Umbilical cord (tissue), 2 donors: Measurements from ENCODE around the gene TMPRSS6. TPM values are rescaled to one million over a fixed set of nuclear protein-coding genes. Genes with fewer than 3 reads are reported as not detected.
A peak's percentile ranks its signal among the peaks of the same experiment; 100 is the strongest.

Experiments used
- DNase-seq: peaks from one replicate; pipeline ENCODE4 v3.0.0-alpha.2; 2015; ENCODE audit warnings: low spot score
- total RNA-seq: library from RNA; depleted of rRNA; stranded (reverse); fragments of >200 nt; gene quantifications from one replicate; pipeline ENCODE4 v1.2.3, GENCODE V29; 2014; ENCODE audit warnings: low replicate concordance; ENCODE audit not compliant: insufficient read depth

Gene TMPRSS6
- total RNA-seq, 1 donor from 2014 or later = not detected

DNA sequence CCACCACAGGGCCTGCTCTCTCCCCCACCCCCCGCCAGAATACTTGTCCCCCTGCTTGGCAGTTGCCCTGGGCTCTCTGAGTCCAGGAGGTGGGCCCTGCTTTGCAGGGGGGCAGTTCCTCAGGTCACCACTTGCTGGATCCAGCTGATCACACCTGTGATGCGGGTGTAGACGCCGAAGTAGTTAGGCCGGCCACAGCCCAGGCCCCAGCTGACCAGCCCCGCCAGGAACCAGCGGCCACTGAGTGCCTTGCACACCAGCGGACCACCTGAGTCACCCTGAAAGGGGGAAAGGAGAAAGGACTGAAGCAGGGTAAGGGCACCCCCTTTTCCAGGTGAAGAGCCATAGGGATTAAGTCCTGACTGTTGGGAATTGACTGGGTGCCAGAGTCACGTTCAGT is 43.6 kb downstream of the TMPRSS6 start:
- no peak for DNase-seq

- no peak for DNase-seq
Observed at GRCh38 chr22:37065180-37065579, 44.3 kb downstream of the TMPRSS6 start.

DNA sequence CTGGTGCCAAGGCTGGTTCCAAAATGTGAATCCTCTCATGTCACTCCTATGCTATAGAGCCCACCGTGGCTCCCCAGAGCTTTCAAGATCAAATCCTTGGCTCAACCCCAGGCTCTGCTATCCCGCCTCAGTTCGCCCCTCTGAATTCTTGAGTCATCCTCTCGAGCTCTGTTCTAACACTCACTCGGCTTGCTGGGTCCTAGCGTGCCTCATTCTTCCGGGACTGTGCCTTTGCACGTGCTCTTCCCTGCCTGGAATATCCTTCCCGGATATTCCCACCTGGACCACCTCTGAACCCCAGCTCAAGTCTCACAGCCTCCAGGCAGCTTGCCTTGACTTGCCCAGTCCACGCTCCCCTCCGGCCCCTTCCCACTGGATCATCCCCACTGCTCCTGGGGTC is 45.0 kb downstream of the TMPRSS6 start:
- DNase-seq = no peak

- DNase-seq = no peak
Observed at GRCh38 chr22:37063431-37064420, 45.8 kb downstream of the TMPRSS6 start.

- no peak for DNase-seq
Observed at GRCh38 chr22:37062702-37063381, 46.7 kb downstream of the TMPRSS6 start.

- no peak for DNase-seq
Observed at GRCh38 chr22:37062376-37062675, 47.2 kb downstream of the TMPRSS6 start.

- DNase-seq = peak; percentile 17
Observed at GRCh38 chr22:37061611-37062375, 47.7 kb downstream of the TMPRSS6 start.

- no peak for DNase-seq
Observed at GRCh38 chr22:37060801-37061610, 48.5 kb downstream of the TMPRSS6 start.

GRCh38 chr22:37059876-37060449 is 49.5 kb downstream of the TMPRSS6 start:
- DNase-seq = no peak

DNA sequence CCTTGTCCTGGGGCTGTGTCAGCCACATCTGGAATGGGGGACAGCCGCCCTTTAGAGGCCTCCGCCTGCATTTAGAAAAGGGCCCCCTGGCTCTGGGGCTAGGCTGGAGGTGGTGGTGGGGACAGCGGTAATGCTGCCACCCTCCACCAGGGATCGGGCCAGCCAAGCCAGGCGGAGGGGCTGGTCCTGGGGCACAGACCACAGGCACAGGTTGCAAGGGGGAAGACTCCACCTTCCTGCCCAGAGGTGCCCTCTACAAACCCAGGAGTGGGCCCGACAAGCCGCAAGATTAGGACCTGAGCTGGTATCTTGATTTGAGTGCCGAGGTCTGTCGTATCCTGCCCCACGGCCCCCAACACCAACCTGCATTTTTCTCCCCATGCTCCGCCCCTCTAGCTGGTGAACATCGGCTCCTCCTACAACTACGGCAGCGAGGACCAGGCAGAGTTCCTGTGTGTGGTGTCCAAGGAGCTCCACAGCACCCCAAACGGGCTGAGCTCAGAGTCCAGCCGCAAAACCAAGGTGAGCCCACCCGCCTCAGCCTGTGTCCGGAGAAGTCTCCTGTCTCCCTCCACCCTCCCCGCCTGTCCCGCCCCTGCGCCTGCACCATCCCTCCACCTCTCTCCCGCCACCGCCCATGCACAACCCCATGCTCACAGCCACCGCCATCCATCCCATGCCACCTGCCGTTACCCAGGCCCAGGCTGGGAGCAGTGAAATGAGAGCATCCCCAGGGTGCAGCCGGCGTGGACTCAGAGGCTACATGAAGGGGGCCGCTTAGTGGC is 50.4 kb downstream of the TMPRSS6 start:
- no peak for DNase-seq

DNA sequence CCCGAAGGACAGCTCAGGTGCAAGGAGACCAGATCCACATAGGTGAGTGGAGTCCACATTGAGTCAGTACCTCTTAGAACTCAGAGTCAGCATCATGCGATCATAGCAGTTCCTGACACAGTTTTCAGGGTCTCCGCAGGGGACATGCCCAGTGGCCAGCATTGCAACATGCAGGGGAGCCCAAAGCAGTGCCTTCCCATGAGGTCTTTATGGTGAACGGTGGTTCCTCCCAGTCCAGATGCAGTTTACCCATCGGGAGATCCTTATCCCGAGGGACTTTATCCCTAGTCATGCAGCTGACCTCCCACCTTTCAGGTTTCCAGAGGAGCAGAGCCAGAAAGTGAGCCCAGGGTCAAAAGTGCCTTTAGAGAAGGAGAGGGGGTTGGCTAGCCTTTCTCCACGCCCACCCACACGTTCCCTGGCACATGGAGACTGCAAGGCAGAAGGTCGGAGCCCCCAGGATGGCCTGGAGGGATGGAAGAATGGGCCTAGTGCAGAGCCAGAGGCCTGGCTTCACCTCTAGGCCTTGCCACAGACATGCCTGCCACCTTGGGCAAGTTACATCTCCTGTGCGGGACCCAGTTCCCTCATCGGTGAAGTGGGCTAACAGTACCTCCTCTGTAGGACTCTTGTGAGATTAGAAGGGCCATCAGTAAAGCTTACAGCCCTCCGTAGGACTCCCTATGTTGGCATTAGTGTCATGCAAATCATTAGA is 51.6 kb downstream of the TMPRSS6 start:
- no peak for DNase-seq

GRCh38 chr22:37057226-37057625 is 52.3 kb downstream of the TMPRSS6 start:
- DNase-seq = no peak

GRCh38 chr22:37056246-37056645 is 53.3 kb downstream of the TMPRSS6 start:
- DNase-seq = no peak

- no peak for DNase-seq
Observed at GRCh38 chr22:37054600-37055365, 54.7 kb downstream of the TMPRSS6 start.

- no peak for DNase-seq
Observed at GRCh38 chr22:37054056-37054395, 55.5 kb downstream of the TMPRSS6 start.

DNA sequence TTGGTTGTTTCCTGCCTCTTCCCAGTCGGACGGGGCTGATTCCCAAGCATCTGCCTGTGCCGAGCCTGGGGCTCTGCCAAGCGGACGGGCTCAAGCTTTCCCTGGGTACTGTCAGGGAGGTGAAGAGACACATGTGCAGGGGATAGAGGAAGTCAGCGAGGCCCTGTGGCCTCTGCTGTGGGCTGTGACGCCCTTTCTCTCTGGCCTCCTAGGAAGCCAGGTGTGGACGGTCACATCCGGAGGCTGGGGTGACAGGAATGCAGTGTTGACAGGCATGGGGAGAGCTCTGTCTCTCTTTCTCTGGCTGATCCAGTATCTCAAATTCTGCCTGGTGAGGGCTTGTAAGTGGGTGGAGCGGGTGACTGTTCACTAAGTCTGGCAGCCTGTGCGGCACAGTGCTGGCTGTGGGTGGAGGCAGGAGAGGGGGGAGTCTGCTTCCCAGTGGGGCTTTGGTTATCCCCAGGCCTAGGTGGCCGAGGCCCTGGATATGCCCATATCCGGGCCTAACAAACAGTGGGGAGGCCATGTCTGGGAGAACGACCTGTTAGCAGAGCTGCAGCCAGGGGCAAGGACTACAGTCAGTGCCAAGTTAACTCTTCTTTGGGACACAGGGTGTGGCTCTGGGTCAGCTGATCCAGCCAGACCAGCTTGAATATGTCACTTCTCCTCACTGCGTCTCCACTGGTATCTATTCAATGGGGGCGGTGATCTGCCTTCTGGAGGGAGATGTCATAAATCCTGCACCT is 56.0 kb downstream of the TMPRSS6 start:
- peak; percentile 22 for DNase-seq

GRCh38 chr22:37052386-37053309 is 56.9 kb downstream of the TMPRSS6 start:
- no peak for DNase-seq
